Measurements from ENCODE around the gene RNF183. TPM values are rescaled to one million over a fixed set of nuclear protein-coding genes. Genes with fewer than 3 reads are reported as not detected.
A peak's percentile ranks its signal among the peaks of the same experiment; 100 is the strongest.

Gene RNF183
- total and polyA plus RNA-seq, 2 of the 4 experiments (the other 2 are of a cell fraction), result not detected

- Histone ChIP-seq H4K91ac (ENCODE audit: insufficient read depth, low read depth, low read length) (no peak within 1 kb of the TSS), H3K23ac (ENCODE audit: low read depth, low read length) (peak within 1 kb of the TSS; percentile 31; the same call in 1 of the 2 replicates), H2BK15ac (ENCODE audit: low read depth, low read length) (no peak within 1 kb of the TSS), H3K18ac (ENCODE audit: low read depth, low read length) (no peak within 1 kb of the TSS), H3K9me1 (ENCODE audit: insufficient read depth, low read length) (no peaks in the 10 kb centered on the region), H4K8ac (ENCODE audit: low read depth in 2 of 2, low read length in 2 of 2) (no peak within 1 kb of the TSS), H3K9ac (ENCODE audit: low read depth, low read length) (no peak within 1 kb of the TSS), H2BK120ac (ENCODE audit: low read depth, low read length) (no peak within 1 kb of the TSS), H3K4me3 (ENCODE audit: insufficient read depth, low read depth, low read length) (no peak within 1 kb of the TSS), H3K27ac (ENCODE audit: insufficient read depth, low read length) (no peak within 1 kb of the TSS), H4K20me1 (ENCODE audit: insufficient read depth, low read length) (no peaks in the 10 kb centered on the region), H3K56ac (ENCODE audit: extremely low read depth, insufficient read depth, low read length) (no peak within 1 kb of the TSS), H3K14ac (replicated peaks; ENCODE audit: low read depth, low read length) (no peak within 1 kb of the TSS), H2AFZ (replicated peaks; ENCODE audit: low read length, poor library complexity) (peak within 1 kb of the TSS; percentile 12), H2BK20ac (ENCODE audit: low read depth, low read length) (no peak within 1 kb of the TSS), H3K4ac (ENCODE audit: low read depth, low read length) (no peak within 1 kb of the TSS), H2AK5ac (ENCODE audit: low read depth, low read length) (no peak within 1 kb of the TSS), H3K27me3 (ENCODE audit: control insufficient read depth, insufficient read depth, low read length) (peaks cover 66% of the 10 kb centered on the region), H4K5ac (ENCODE audit: low read depth, low read length) (no peak within 1 kb of the TSS), H3K4me1 (ENCODE audit: control insufficient read depth, insufficient read depth, low read length) (no peaks in the 10 kb centered on the region), H2BK5ac (ENCODE audit: low read depth, low read length, poor library complexity, severe bottlenecking) (no peak within 1 kb of the TSS), H3K9me3 (ENCODE audit: control insufficient read depth, insufficient read depth, low read length) (no peaks in the 10 kb centered on the region), H3K36me3 (ENCODE audit: control insufficient read depth, insufficient read depth, low read length) (no peaks in the 10 kb centered on the region), H3K4me2 (ENCODE audit: low read depth, low read length) (no peak within 1 kb of the TSS; the same call in 1 of the 2 replicates), H3K79me1 (ENCODE audit: low read depth in 1 of 2, low read length in 2 of 2) (no peaks in the 10 kb centered on the region), H2AK9ac (replicated peaks; ENCODE audit: low read depth, low read length, poor library complexity) (no peak within 1 kb of the TSS)
- peak; percentile 61 for ATAC-seq (ENCODE audit: low read depth)
- no peak for DNase-seq
- CTCF ChIA-PET, result no interaction called here
- dilution Hi-C loops (cut with HindIII; ENCODE audit: low sequenced_read_pairs, unreplicated experiment) (no loop called here), intact Hi-C loops (cut with micrococcal nuclease) (no loop called here), in situ Hi-C loops (cut with MboI; ENCODE audit: low sequenced_read_pairs) (no loop called here)
- whole genome bisulfite sequencing, 2 experiments (ENCODE audit: extremely low coverage in 2 of 2, insufficient read length in 1 of 2), result 2% methylated on average over 18 of the region's 71 CpGs; no CpG with 5 or more reads in 1 of the 2 experiments
- POLR2A ChIA-PET (ENCODE audit: unreplicated experiment), result no interaction called here
- no TSS peak for BruUV-seq (replicated peaks)
- no peak for TF ChIP-seq CTCF (conservative IDR thresholded peaks at IDR 0.05; ENCODE audit: low read depth, low read length)
- no peak for TF ChIP-seq BHLHE40 (IDR thresholded peaks at IDR 0.05; ENCODE audit: low read depth, low read length)
- TF ChIP-seq RFX5 (IDR thresholded peaks at IDR 0.05; ENCODE audit: low read depth, low read length), result no peak
Measured at GRCh38 chr9:113349445-113350094, 46.4 kb upstream of the RNF183 start, which contains the start of gene BSPRY. TSS of gene BSPRY (plus strand) at chr9:113349541. CDS start at chr9:113349580, 39 bp downstream.
